ENCODE measurements around the gene TRIM38.

The TRIM38 gene

GRCh38 chr6:25950297-25950696, 12.3 kb upstream of the TRIM38 start:
- ATAC-seq = no peak
- no peak for TF ChIP-seq SNAI2 (CRISPR knock-in tag; IDR thresholded peaks at IDR 0.05)
- no peak for TF ChIP-seq ZNF70 (CRISPR knock-in tag; IDR thresholded peaks at IDR 0.05)
- no peak for TF ChIP-seq CSDC2 (CRISPR knock-in tag; IDR thresholded peaks at IDR 0.05)
- no peak for TF ChIP-seq OSR1 (CRISPR knock-in tag; IDR thresholded peaks at IDR 0.05)
- no peak for TF ChIP-seq PPARA (CRISPR knock-in tag; IDR thresholded peaks at IDR 0.05; ENCODE audit: borderline replicate concordance)
- TF ChIP-seq TCF4 (CRISPR knock-in tag; IDR thresholded peaks at IDR 0.05; ENCODE audit: borderline replicate concordance) = no peak
- TF ChIP-seq ZNF565 (CRISPR knock-in tag; conservative IDR thresholded peaks at IDR 0.05; ENCODE audit: low read depth) = no peak
- TF ChIP-seq ZC3H10 (CRISPR knock-in tag; IDR thresholded peaks at IDR 0.05) = no peak
- TF ChIP-seq RARB (CRISPR knock-in tag; IDR thresholded peaks at IDR 0.05) = no peak
- no peak for TF ChIP-seq CREB5 (CRISPR knock-in tag; IDR thresholded peaks at IDR 0.05; ENCODE audit: low read depth)
- no peak for TF ChIP-seq ZFP3 (CRISPR knock-in tag; IDR thresholded peaks at IDR 0.05)
- no peak for TF ChIP-seq BACH2 (CRISPR knock-in tag; IDR thresholded peaks at IDR 0.05; ENCODE audit: borderline replicate concordance)
- no peak for TF ChIP-seq CSRNP3 (CRISPR knock-in tag; IDR thresholded peaks at IDR 0.05)
- TF ChIP-seq ARNTL (CRISPR knock-in tag; IDR thresholded peaks at IDR 0.05; ENCODE audit: borderline replicate concordance, low read depth) = no peak
- no peak for TF ChIP-seq TOX (CRISPR knock-in tag; IDR thresholded peaks at IDR 0.05; ENCODE audit: borderline replicate concordance)
- no peak for TF ChIP-seq ZNF8 (CRISPR knock-in tag; IDR thresholded peaks at IDR 0.05)
- no peak for TF ChIP-seq ESRRG (CRISPR knock-in tag; IDR thresholded peaks at IDR 0.05)
- TF ChIP-seq ISL1 (CRISPR knock-in tag; IDR thresholded peaks at IDR 0.05) = no peak
- TF ChIP-seq POU6F1 (CRISPR knock-in tag; IDR thresholded peaks at IDR 0.05; ENCODE audit: borderline replicate concordance, low read depth) = no peak
- TF ChIP-seq TSHZ2 (CRISPR knock-in tag; IDR thresholded peaks at IDR 0.05) = no peak

- no peak for ATAC-seq
- TF ChIP-seq ZC3H10 (CRISPR knock-in tag; IDR thresholded peaks at IDR 0.05) (no peak), ZNF565 (CRISPR knock-in tag; conservative IDR thresholded peaks at IDR 0.05; ENCODE audit: low read depth) (no peak), TOX (CRISPR knock-in tag; IDR thresholded peaks at IDR 0.05; ENCODE audit: borderline replicate concordance) (no peak), RARB (CRISPR knock-in tag; IDR thresholded peaks at IDR 0.05) (no peak), ISL1 (CRISPR knock-in tag; IDR thresholded peaks at IDR 0.05) (no peak), TSHZ2 (CRISPR knock-in tag; IDR thresholded peaks at IDR 0.05) (no peak), ESRRG (CRISPR knock-in tag; IDR thresholded peaks at IDR 0.05) (no peak), TCF4 (CRISPR knock-in tag; IDR thresholded peaks at IDR 0.05; ENCODE audit: borderline replicate concordance) (no peak)
Observed at GRCh38 chr6:25951296-25952032, 11.1 kb upstream of the TRIM38 start.

All from SK-N-SH treated with all-trans-retinoic acid at 6 μM for 48 hours (cell line).